GM12878 (cell line): ENCODE data around the gene SRRM2. TPM values are rescaled to one million over a fixed set of nuclear protein-coding genes. Genes with fewer than 3 reads are reported as not detected.

ENCODE experiments used
- ATAC-seq: fragments of 200-7000 bp; cut with Tn5 transposase; 3 replicates; pipeline ENCODE4 v1.9.1; 2020; ENCODE audit warnings: mild to moderate bottlenecking, moderate library complexity
- BruUV-seq: library from RNA; stranded (reverse); fragments of 400-500 nt; replicated peaks from 2 replicates; lab custom pipeline; 2021; lab: Mats Ljungman, UMichigan
- CTCF ChIA-PET: fragments of 300-600 bp; sonication (Branson Sonifier 250); formaldehyde crosslinking; extraction: SDS; loops from one replicate; lab custom pipeline; 2021; ENCODE audit warnings: inconsistent platforms; lab: Yijun Ruan, JAX
- POLR2A ChIA-PET: fragments of 350-600 bp; formaldehyde crosslinking; extraction: SDS; loops from one replicate; lab custom pipeline; 2021; ENCODE audit warnings: inconsistent platforms; lab: Charles Lee
- RAD21 ChIA-PET: fragments of 300-600 bp; sonication (Branson Sonifier 250); formaldehyde crosslinking; loops from one replicate; lab custom pipeline; 2023; ENCODE audit warnings: antibody characterized with exemption; ENCODE audit not compliant: unreplicated experiment; lab: Charles Lee
- SMC1A ChIA-PET: fragments of 300-600 bp; sonication (Branson Sonifier 250); formaldehyde crosslinking; loops from one replicate; lab custom pipeline; 2023; ENCODE audit not compliant: unreplicated experiment, uncharacterized antibody; lab: Charles Lee
- DNase-seq: peaks from one replicate; pipeline ENCODE4 v3.0.0-alpha.2; 2011; ENCODE audit warnings: low read depth, low spot score
- FAIRE-seq: peaks from 3 replicates; lab custom pipeline; 2011; peaks lifted over from hg19 to GRCh38; lab: Jason Lieb, UNC
- H2AFZ ChIP-seq: 2 replicates; pipeline ENCODE4 v1.6.0; 2011; ENCODE audit warnings: low read depth, low read length, control low read depth; ENCODE audit not compliant: control insufficient read depth
- H3K27ac ChIP-seq: 2 replicates; pipeline ENCODE4 v1.5.1; 2011; ENCODE audit warnings: control low read depth; ENCODE audit not compliant: control insufficient read depth, insufficient read depth
- H3K27me3 ChIP-seq, 2 experiments: replicated peaks in 1 of 2; 2 replicates each; pipeline versions ENCODE4 v1.6.0 to v1.6.1; 2011; ENCODE audit warnings: low read length in 1 of 2; ENCODE audit not compliant: control insufficient read depth in 2 of 2, insufficient read depth in 2 of 2
- H3K36me3 ChIP-seq, 2 experiments: 2 replicates each; pipeline ENCODE4 v1.5.1; 2011; ENCODE audit warnings: low read length in 1 of 2; ENCODE audit not compliant: control insufficient read depth in 2 of 2, insufficient read depth in 2 of 2
- H3K4me1 ChIP-seq: 2 replicates; pipeline ENCODE4 v1.6.1; 2011; ENCODE audit warnings: mild to moderate bottlenecking, low read length, moderate library complexity, mixed read lengths; ENCODE audit not compliant: control insufficient read depth, insufficient read depth
- H3K4me2 ChIP-seq: 2 replicates; pipeline ENCODE4 v1.6.0; 2011; ENCODE audit warnings: control low read depth; ENCODE audit not compliant: control insufficient read depth, insufficient read depth
- H3K4me3 ChIP-seq: fragments of 200-600 bp; sonication (generic); 2 replicates; pipeline ENCODE4 v1.5.1; 2016
- H3K79me2 ChIP-seq: 2 replicates; pipeline ENCODE4 v1.6.0; 2011; ENCODE audit warnings: low read length; ENCODE audit not compliant: control insufficient read depth, insufficient read depth
- H3K9ac ChIP-seq: 2 replicates; pipeline ENCODE4 v1.8.0; 2011; ENCODE audit warnings: low read length, control low read depth, mixed read lengths; ENCODE audit not compliant: control insufficient read depth, insufficient read depth
- H3K9me3 ChIP-seq: replicated peaks from 3 replicates; pipeline ENCODE4 v1.5.1; 2011; ENCODE audit warnings: mild to moderate bottlenecking, low read length; ENCODE audit not compliant: control insufficient read depth, insufficient read depth
- H4K20me1 ChIP-seq: 2 replicates; pipeline ENCODE4 v1.6.0; 2011; ENCODE audit not compliant: control insufficient read depth, insufficient read depth
- CHD4 ChIP-seq: fragments of 200-600 bp; sonication (generic); IDR thresholded peaks from 2 replicates; pipeline ENCODE4 v1.6.1; 2016; ENCODE audit warnings: mild to moderate bottlenecking
- CREB1 ChIP-seq: IDR thresholded peaks from 2 replicates; pipeline ENCODE4 v1.6.1; 2012; ENCODE audit warnings: low read depth, mild to moderate bottlenecking, inconsistent platforms
- CREM ChIP-seq: IDR thresholded peaks from 2 replicates; pipeline ENCODE4 v1.6.1; 2014; ENCODE audit warnings: antibody characterized with exemption, low read depth
- FOXK2 ChIP-seq: fragments of 450-650 bp; IDR thresholded peaks from 2 replicates; pipeline ENCODE4 v1.6.1; 2017; ENCODE audit warnings: mild to moderate bottlenecking, moderate library complexity
- NR2C2 ChIP-seq: IDR thresholded peaks from 2 replicates; pipeline ENCODE4 v1.6.1; 2011; ENCODE audit warnings: borderline replicate concordance, low read depth; ENCODE audit not compliant: control insufficient read depth, insufficient read length
- PML ChIP-seq: IDR thresholded peaks from 2 replicates; pipeline ENCODE4 v1.6.1; 2012; ENCODE audit warnings: low read length, inconsistent platforms
- RELA ChIP-seq: fragments of 450-650 bp; IDR thresholded peaks from 2 replicates; pipeline ENCODE4 v1.8.0; 2014; ENCODE audit warnings: borderline replicate concordance; ENCODE audit not compliant: partially characterized antibody
- WGBS: methylation state at CpG from one replicate; pipeline ENCODE4 v1.1.6; 2016; ENCODE audit warnings: low lambda C conversion rate; ENCODE audit not compliant: insufficient replicate concordance, insufficient coverage; ENCODE audit errors: missing lambda C conversion rate; 5-methylcytosine and 5-hydroxymethylcytosine counted together
- in situ Hi-C: fragments of 300-500 bp; cut with MboI; formaldehyde crosslinking; loops from 9 replicates; pipeline ENCODE4 v1.14.3; 2018; ENCODE audit warnings: mixed read lengths
- intact Hi-C: fragments of 100-400 bp; cut with micrococcal nuclease; formaldehyde crosslinking; loops from one replicate; pipeline ENCODE4 v1.14.2; 2022; ENCODE audit not compliant: unreplicated experiment
- polyA plus RNA-seq, 11 experiments: library from polyadenylated mRNA; depleted of rRNA in 4 of 11; unstranded in 6 of 11; stranded (reverse) in 5 of 11; fragments of >200 nt; fragmentation: Nextera tagmentation in 4 of 11; fragmentation: Illumina TruSeq in 1 of 11; extraction: Ambion mirVana in 4 of 11; extraction: Trizol in 1 of 11; gene quantifications; 1 replicate in 1 of 11; 2 replicates in 10 of 11; pipeline versions ENCODE4 v1.2.1 to v1.2.3, GENCODE V29; 2011 to 2016; ENCODE audit warnings: inconsistent platforms in 2 of 11, missing spikeins in 2 of 11, low read depth in 1 of 11
- total RNA-seq, 4 experiments: library from RNA; depleted of rRNA in 3 of 4; stranded (reverse); fragments of >200 nt in 3 of 4; fragmentation: Illumina TruSeq in 1 of 4; extraction: Trizol in 1 of 4; gene quantifications; 2 replicates each; pipeline versions ENCODE4 v1.2.1 to v1.2.3, GENCODE V29; 2013 to 2021
- TF ChIP-seq, protein P1 (sequence below): IDR thresholded peaks from 2 replicates; pipeline ENCODE4 v1.6.1; 2011; ENCODE audit warnings: borderline replicate concordance, low read depth, mild to moderate bottlenecking, moderate library complexity, mixed read lengths, low read length; ENCODE audit not compliant: insufficient read depth; ENCODE audit errors: extremely low read length

The SRRM2 gene
- total and polyA plus RNA-seq, 10 of the 15 experiments (the other 5 are each of a cell fraction or from before 2014, with no cell fraction given) = 30.1 to 502 (median 196) TPM

DNA sequence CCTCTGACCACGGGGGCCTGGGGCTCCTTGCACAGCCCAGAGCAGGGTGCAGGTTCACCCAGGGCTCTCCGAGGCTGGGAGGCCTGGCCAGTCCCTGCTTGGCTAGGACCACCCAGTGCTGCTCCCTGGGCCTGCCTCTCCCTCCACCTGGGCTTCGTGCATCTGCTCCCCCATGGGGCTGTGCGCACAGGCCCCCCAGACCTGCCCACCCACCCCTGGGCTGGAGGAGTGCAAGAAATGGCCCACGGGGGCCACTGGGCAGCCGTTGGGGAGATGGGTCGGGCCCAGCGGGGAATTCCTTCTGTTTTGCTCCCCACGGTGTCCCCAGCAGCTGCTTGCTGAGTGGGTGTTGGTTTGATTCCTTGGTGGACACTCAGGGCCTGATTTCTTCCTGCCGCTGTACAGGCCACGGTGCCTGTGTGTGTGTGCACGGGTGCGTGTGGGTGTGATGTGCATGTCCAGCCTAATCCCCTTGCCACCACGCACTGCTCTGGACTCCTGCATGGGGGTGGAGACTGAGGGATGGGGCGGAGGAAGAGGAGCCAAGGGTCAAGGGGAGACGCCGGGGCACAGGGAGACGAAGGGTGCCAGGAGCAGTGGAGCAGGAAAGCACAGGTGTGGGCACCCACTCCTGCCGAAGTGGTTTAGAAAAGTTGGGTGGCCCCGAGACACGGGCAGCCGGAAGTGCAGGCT is 40.9 kb upstream of the SRRM2 start:
- Histone ChIP-seq H3K79me2 (no peaks in the 10 kb centered on the region), H3K4me2 (no peak overlapping the region), H3K9ac (no peak overlapping the region), H3K36me3 (peaks cover 6 to 9% of the 10 kb centered on the region in 2 experiments), H3K27me3 (no peaks in the 10 kb centered on the region), H3K4me1 (no peaks in the 10 kb centered on the region), H3K4me3 (no peak overlapping the region), H3K27ac (no peak overlapping the region), H2AFZ (no peak overlapping the region), H3K9me3 (no peaks in the 10 kb centered on the region), H4K20me1 (no peaks in the 10 kb centered on the region)
- DNase-seq (no peak), FAIRE-seq (no peak), ATAC-seq (no peak)
- BruUV-seq = no TSS peak
- no peak for TF ChIP-seq PML
- TF ChIP-seq CREB1 = no peak
- TF ChIP-seq CREM = no peak
- TF ChIP-seq, protein P1, sequence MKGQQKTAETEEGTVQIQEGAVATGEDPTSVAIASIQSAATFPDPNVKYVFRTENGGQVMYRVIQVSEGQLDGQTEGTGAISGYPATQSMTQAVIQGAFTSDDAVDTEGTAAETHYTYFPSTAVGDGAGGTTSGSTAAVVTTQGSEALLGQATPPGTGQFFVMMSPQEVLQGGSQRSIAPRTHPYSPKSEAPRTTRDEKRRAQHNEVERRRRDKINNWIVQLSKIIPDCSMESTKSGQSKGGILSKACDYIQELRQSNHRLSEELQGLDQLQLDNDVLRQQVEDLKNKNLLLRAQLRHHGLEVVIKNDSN = no peak
- TF ChIP-seq CHD4 = no peak
- TF ChIP-seq FOXK2 = no peak
- no peak for TF ChIP-seq RELA
- no peak for TF ChIP-seq NR2C2
- 54% methylated on average over 22 of the region's 22 CpGs for WGBS
- RAD21 ChIA-PET = no interaction called here
- SMC1A ChIA-PET = no interaction called here
- in situ Hi-C loops = no loop called here
- POLR2A ChIA-PET = no interaction called here
- CTCF ChIA-PET = no interaction called here
- intact Hi-C loops = no loop called here
